HG02884 (cell line): Measurements from ENCODE around the gene DCST1.

ENCODE experiments used
- ATAC-seq: cut with Tn5 transposase; IDR thresholded peaks from one replicate; pipeline ENCODE4 v1.9.1; 2021; ENCODE audit warnings: mild to moderate bottlenecking, moderate library complexity; ENCODE audit not compliant: unreplicated experiment

The DCST1 gene

DNA sequence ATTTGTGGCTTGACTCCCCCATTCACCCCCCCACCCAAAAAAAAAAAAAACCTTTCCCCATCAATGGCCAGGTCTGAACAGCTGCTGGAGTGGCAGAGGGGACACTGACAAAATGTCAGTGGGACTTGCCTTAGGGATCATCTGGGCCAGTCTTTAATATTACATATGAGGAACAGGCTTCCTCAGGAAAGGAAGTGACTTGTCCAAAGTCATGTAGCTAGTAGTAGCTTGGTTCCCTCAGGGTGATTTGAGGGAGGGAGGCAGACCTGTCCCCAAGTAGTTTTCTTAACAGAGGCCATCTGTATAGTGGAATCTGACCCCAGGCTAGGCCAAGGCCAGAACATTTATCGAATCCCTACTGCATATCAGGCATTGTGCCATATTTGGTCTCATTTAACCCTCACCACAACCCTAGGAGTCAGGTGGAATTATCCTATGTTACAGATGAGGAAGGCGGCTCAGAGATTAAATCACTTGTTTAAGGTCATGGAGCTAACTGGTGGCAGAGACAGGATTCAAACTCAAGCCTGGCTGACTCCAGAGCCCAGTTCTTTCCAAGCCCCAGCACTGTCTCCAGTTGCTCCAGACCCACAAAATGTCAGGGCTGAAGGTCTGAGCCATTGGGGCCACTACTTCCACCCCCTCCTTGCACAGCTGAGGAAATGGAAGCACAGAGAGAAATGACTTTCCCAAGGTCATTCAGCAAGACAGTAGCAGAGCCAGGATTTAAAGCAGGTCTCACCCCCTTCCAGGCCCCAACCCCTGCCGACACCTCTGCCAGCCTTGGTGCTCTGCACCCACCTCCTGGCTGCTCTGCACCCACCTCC lies 20.6 kb upstream of the DCST1 start:
- no peak for ATAC-seq

DNA sequence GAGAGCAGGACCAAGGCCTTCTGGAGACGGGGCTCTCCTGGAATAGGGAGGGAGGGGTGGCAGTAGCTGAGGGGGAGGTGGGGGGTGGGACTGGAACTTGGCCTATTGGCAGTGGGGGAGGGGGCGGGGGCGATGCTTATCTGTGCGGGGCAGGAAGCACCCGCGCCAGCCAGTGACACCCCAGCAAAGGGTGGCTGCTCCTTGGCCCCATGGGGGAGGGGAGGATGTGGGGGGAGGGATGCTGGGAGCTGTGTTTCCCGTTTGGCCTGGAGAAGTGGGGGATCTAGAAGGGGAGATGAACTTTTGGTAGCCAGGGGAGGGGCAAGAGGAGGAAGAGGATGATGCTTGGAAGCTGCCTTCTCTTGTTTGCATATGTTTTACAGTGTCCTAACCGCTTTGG lies 20.0 kb upstream of the DCST1 start:
- ATAC-seq: no peak

DNA sequence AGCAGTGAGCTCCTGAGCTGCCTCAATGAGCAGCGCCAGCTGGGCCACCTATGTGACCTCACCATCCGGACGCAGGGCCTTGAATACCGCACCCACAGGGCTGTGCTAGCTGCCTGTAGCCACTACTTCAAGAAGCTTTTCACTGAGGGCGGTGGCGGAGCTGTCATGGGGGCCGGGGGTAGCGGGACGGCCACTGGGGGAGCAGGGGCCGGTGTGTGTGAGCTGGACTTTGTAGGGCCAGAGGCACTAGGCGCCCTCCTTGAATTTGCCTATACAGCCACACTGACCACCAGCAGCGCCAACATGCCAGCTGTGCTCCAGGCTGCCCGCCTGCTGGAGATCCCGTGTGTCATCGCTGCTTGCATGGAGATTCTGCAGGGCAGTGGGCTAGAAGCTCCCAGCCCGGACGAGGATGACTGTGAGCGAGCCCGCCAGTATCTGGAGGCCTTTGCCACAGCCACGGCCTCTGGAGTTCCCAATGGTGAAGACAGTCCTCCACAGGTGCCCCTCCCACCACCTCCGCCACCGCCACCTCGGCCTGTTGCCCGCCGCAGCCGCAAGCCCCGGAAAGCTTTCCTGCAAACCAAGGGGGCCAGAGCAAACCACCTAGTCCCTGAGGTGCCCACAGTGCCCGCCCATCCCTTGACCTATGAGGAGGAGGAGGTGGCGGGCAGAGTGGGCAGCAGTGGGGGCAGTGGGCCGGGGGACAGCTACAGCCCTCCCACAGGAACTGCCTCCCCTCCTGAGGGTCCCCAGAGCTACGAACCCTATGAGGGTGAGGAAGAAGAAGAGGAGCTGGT lies 18.7 kb upstream of the DCST1 start:
- ATAC-seq: no peak

- ATAC-seq: no peak
Measured at GRCh38 chr1:155015527-155016230, 17.9 kb upstream of the DCST1 start.

GRCh38 chr1:155016231-155016831 lies 17.3 kb upstream of the DCST1 start:
- no peak for ATAC-seq

GRCh38 chr1:155017041-155017945 lies 16.3 kb upstream of the DCST1 start:
- ATAC-seq: peak; percentile 71

GRCh38 chr1:155017946-155018316 lies 15.7 kb upstream of the DCST1 start:
- ATAC-seq: no peak

GRCh38 chr1:155018617-155019348 lies 14.8 kb upstream of the DCST1 start:
- no peak for ATAC-seq

DNA sequence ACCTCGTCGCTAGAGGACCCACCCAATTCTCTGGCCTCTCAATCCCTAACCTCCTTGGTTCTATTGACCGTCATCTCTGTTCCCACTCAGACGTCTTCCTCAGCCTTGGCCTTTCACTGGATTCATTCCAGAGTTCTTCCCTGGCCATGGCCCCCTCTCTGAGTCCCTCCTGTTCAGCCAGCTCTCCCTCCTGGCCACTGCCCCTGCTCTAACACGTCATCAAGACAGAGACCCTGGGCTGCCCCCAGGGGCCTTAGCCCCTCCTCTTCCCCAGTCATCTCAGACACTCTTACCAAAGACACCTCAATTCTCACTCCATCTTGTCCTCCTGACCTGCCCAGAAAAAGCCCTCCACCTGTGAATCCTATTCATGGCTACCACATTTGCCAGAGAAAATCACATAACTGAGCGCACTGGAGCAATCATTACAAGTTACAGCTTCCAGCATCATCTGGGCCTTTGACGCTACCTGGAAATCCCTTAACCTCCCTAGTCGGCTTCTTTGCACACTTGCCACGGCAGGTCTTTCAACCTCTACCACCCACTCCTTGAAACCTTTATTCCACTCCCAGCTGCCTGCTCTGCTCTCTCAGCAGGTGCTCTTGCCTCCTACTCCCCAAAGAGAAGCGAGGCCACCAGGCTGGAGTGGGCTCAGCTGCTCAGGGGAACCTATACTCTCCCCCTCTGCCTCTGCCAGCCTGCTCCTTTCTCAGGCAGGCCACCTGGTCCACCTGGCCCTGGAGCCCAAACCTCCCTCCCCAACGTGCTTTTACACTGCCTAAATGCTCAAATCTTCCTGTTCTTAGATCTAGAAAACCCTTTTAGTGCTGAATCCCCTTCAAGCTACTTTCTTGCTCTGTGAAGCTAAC lies 14.0 kb upstream of the DCST1 start:
- no peak for ATAC-seq

DNA sequence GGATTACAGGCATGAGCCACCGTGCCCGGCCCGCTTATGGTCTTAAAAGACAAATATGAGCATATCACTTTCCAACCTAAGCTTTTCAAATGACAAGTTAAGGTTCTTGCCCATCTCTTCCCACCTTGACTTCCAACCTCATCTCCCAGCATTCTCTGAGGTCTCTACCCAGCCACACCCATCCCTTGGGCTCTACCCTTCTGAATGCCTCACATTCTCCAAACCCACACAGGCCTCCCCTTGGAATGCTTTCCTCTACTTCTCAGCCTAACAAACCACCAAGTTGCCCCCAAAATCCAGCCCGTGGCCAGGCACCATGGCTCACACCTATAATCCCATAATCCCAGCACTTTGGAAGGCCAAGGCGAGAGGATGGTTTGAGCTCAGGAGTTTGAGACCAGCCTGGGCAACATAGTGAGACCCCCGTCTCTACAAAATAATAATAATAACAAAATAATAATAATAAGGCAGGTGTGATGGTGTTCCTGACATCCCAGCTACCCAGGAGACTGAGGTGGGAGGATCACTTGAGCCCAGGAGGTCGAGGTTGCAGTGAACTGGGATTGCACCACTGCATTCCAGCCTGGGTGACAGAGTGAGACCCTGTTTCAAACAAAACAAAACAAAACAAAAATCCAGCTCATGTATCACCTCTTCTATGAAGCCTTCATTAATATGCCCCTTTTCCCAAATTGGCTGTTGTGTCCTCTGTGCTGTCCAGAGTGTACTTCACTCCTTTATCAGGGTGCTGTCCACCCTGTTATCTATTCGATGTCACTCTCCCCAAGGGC lies 11.3 kb upstream of the DCST1 start:
- ATAC-seq: no peak

- no peak for ATAC-seq
Measured at GRCh38 chr1:155022927-155023236, 10.7 kb upstream of the DCST1 start.

DNA sequence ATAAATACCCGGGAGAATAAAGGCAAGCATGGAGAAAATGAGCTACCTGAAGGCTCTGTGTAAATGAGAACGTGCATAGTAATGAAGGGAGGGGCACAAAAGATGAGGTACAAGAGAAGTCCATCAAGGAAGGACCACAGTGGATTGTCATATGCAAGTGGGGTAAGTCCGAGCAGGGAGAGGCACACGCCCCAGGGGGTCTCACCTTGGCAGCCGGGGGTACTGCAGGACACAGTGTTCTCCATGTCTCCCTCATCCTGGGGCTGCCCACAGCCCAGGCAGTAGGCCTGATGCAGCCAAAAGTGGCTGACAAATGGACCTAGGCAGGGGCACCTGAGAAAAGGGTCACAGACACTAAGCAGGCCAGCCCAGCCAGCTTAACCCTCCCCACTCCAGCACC lies 10.0 kb upstream of the DCST1 start:
- no peak for ATAC-seq

GRCh38 chr1:155024315-155024714 lies 9.3 kb upstream of the DCST1 start:
- ATAC-seq: no peak

DNA sequence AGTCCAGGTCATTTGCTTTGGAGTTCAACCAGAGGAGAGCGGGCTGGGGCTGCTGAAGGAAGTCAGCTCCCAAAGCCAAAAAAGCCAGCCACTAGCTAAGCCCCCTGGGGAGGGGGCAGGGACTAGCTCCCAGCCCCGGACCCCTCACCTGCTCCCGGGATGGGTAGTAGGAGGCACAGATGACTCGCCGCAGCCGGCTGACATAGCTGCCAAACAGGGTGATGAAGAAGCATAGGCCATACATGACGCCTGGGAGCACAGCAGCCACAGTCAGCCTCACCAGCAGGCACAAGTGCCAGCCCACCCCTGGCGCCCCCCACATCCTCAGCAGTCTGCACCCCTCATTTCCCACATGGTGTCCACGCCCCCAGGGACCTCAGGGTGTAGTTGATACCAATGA lies 7.5 kb upstream of the DCST1 start:
- ATAC-seq: no peak

DNA sequence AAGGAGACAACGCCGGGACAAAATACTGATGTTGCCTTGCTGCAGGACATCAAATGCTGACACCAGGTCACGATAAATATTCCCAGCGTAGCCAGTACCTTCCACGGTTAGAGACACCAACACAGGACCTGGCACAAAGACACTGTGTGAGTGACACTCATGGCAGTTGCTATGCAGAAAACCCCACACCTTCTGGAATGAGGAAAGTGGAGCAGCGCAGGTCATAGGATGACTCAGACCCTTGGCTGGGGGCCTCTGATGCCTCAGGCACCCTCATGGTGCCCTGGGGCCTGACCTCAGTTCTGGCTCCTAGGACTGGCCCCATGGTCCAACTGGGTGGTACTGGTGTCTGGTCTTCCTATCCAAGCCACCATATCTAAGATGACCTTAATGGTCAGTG lies 7.0 kb upstream of the DCST1 start:
- ATAC-seq: no peak

DNA sequence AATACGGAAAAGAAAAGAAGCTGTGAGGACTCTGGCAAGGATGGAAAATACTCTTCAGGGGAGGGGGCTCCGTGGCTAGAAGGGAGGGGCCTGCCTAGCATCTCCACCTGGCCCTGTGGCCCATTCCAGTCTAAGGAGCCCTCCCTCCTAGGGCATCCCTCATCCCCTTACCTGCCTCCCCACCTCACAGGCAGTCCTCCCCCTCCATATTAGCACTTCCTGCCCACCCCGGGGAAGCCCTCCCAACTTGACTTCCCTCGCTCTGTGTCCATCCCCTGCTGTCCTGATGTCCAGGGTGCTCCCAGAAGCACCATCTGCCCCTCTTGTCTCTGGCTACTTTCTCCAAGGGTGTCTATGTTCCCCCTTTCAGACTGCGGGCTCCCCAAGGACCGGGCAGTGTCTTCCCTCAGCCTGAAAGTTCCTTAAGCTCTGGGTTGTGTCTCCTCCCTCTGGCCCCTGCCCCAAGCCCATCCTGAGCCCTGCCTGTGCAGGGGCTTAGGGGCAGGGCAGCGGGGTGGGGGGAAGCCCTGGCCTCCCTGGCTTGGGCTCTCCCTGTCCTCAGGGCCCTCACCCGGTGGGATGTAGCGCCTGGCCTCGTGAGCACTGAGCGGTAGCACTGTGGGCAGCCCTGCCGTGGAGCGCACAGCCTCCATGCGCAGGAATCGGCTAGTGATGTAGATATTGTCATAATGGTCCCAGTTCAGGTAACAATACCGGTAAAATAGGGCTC lies 3.9 kb upstream of the DCST1 start:
- ATAC-seq: no peak

DNA sequence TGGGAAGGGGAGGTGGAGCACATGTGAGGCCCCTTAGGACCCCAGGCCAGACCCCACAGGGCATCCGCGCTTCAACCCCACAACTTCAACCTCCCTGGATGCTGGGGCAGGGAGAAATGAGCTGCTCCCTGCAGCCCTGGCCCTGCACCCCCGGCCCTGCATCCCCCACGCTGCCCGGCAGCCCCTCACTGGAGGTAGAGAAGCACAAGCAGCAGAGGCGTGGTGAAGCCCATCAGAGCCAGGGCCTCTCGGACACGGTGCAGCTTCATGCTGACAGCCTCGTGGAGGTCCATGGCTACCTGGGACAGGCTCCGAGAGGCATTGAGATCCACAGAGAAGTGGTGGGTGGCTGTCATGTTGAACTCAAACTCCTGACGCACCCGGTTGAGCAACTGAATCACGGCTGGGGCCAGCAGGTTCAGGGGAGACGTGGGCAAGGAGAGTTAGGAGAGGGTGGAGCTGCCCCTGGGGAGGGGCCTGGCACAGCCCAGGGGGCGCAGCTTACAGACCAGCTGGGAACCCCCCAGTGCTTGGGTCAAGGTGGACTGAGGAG lies 3.3 kb upstream of the DCST1 start:
- ATAC-seq: no peak
